ENCODE results near the gene DCAF15. TPM values are rescaled to one million over a fixed set of nuclear protein-coding genes. Genes with fewer than 3 reads are reported as not detected.
"Not testable (repeated sequence)": the region's sequence is repeated elsewhere in the genome, so short reads cannot be mapped to it uniquely, and the experiment has no call there.

DCAF15 gene
- total RNA-seq, 1 experiment from 2014 or later, result 43.0 TPM

DNA sequence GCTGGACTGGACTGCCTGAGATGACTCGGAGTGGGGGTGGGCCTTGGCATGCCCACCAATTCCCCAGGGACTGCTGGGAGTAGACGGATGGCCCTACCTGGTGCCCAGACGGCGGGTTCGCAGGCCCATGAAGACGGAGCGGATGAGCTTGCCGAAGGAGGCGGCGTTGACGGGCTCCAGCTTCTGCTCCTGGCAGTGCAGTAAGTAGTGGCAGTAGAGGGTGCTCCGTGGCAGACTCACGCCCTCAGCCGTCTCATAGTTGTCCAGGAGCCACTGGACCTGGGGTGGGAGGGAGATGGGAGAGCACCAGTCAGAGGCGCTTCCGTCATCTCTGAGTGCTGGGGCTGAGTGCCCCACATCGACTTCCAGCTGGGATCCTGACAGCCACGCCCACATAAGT, 17.6 kb downstream of the DCAF15 start:
- peaks cover 10% of the 10 kb centered on the region for H3K4me1 Mint-ChIP-seq (ENCODE audit: low read depth, unreplicated experiment)
- no peak overlapping the region for H3K4me3 Mint-ChIP-seq (ENCODE audit: unreplicated experiment)
- peaks cover 39% of the 10 kb centered on the region for H3K36me3 Mint-ChIP-seq (ENCODE audit: insufficient read depth, unreplicated experiment)
- intact Hi-C loops (cut with micrococcal nuclease; ENCODE audit: unreplicated experiment), result loop anchor here (10.0 kb wide), 1 partner anchor 105 kb away; the partner anchor contains the start of gene MISP3
- no TSS peak for BruUV-seq (replicated peaks)
- CTCF ChIA-PET, result no interaction called here
- TF ChIP-seq CTCF (IDR thresholded peaks at IDR 0.05; ENCODE audit: insufficient read depth in 1 of 2, low read depth in 1 of 2, low read length in 1 of 2, severe bottlenecking in 1 of 2, unreplicated experiment in 1 of 2), result no peak
- no peaks in the 10 kb centered on the region for H3K27me3 Mint-ChIP-seq (ENCODE audit: insufficient read depth, unreplicated experiment)
- H3K4me3 ChIP-seq (ENCODE audit: low read depth, low read length), result no peak overlapping the region
- peaks cover 2% of the 10 kb centered on the region; the same call in 1 of the 2 replicates for H3K36me3 ChIP-seq (ENCODE audit: control insufficient read depth, insufficient read depth, low read length)
- H3K27ac Mint-ChIP-seq (ENCODE audit: unreplicated experiment), result no peak overlapping the region
- H3K27me3 ChIP-seq (replicated peaks; ENCODE audit: control insufficient read depth, insufficient read depth, low read length), result no peaks in the 10 kb centered on the region
- no peaks in the 10 kb centered on the region for H3K9me3 ChIP-seq
- peaks cover 8% of the 10 kb centered on the region; the same call in 1 of the 2 replicates for H3K4me1 ChIP-seq
- no peak for DNase-seq
- POLR2A ChIA-PET, result no interaction called here
- H3K9me3 Mint-ChIP-seq (ENCODE audit: unreplicated experiment), result no peaks in the 10 kb centered on the region

DNA sequence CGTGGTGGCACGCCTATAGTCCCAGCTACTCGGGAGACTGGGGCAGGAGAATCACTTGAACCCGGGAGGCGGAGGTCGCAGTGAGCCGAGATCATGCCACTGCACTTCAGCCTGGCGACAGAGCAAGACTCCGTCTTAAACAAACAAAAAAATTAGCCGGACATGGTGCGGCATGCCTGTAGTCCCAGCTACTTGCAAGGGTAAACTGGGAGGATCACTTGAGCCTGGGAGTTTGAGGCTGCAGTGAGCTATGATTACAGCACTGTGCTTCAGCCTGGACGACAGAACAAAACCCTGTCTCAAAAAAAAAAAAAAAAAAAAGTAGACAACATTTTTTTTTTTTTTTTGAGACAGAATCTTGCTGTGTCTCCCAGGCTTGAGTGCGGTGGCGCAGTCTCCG, 19.6 kb downstream of the DCAF15 start:
- H3K4me1 ChIP-seq; H3K9me3 ChIP-seq; H3K4me3 Mint-ChIP-seq (ENCODE audit: unreplicated experiment); POLR2A ChIA-PET; H3K4me3 ChIP-seq (ENCODE audit: low read depth, low read length); BruUV-seq (replicated peaks); H3K27me3 Mint-ChIP-seq (ENCODE audit: insufficient read depth, unreplicated experiment); H3K27ac Mint-ChIP-seq (ENCODE audit: unreplicated experiment); DNase-seq; H3K9me3 Mint-ChIP-seq (ENCODE audit: unreplicated experiment); H3K36me3 ChIP-seq (ENCODE audit: control insufficient read depth, insufficient read depth, low read length); H3K27me3 ChIP-seq (replicated peaks; ENCODE audit: control insufficient read depth, insufficient read depth, low read length): not testable (repeated sequence)
- Mint-ChIP-seq H3K36me3 (ENCODE audit: insufficient read depth, unreplicated experiment) (peaks cover 45% of the 10 kb centered on the region), H3K4me1 (ENCODE audit: low read depth, unreplicated experiment) (peaks cover 10% of the 10 kb centered on the region)
- CTCF ChIA-PET, result interaction anchor here (0.7 kb wide), 1 partner anchor 61 kb away, joined by 4 read pairs; no protein-coding TSS in a partner anchor
- intact Hi-C loops (cut with micrococcal nuclease; ENCODE audit: unreplicated experiment), result loop anchor here (10.0 kb wide), 1 partner anchor 103 kb away; the partner anchor contains the start of gene MISP3

- Histone ChIP-seq H3K27me3 (replicated peaks; ENCODE audit: control insufficient read depth, insufficient read depth, low read length) (no peaks in the 10 kb centered on the region), H3K36me3 (ENCODE audit: control insufficient read depth, insufficient read depth, low read length) (peaks cover 2% of the 10 kb centered on the region), H3K9me3 (no peaks in the 10 kb centered on the region), H3K4me1 (peaks cover 8% of the 10 kb centered on the region; the same call in 1 of the 2 replicates), H3K4me3 (ENCODE audit: low read depth, low read length) (no peak overlapping the region)
- no TSS peak for BruUV-seq (replicated peaks)
- no peaks in the 10 kb centered on the region for H3K27me3 Mint-ChIP-seq (ENCODE audit: insufficient read depth, unreplicated experiment)
- H3K4me1 Mint-ChIP-seq (ENCODE audit: low read depth, unreplicated experiment), result peaks cover 10% of the 10 kb centered on the region
- intact Hi-C loops (cut with micrococcal nuclease; ENCODE audit: unreplicated experiment), result loop anchor here (10.0 kb wide), 1 partner anchor 102 kb away; the partner anchor contains the start of gene MISP3
- TF ChIP-seq CTCF (IDR thresholded peaks at IDR 0.05; ENCODE audit: insufficient read depth in 1 of 2, low read depth in 1 of 2, low read length in 1 of 2, severe bottlenecking in 1 of 2, unreplicated experiment in 1 of 2), result no peak
- no peaks in the 10 kb centered on the region for H3K9me3 Mint-ChIP-seq (ENCODE audit: unreplicated experiment)
- ChIA-PET CTCF (no interaction called here), POLR2A (no interaction called here)
- peaks cover 45% of the 10 kb centered on the region for H3K36me3 Mint-ChIP-seq (ENCODE audit: insufficient read depth, unreplicated experiment)
- no peak for DNase-seq
- no peak overlapping the region for H3K27ac Mint-ChIP-seq (ENCODE audit: unreplicated experiment)
- no peak overlapping the region for H3K4me3 Mint-ChIP-seq (ENCODE audit: unreplicated experiment)
Observed at GRCh38 chr19:13972368-13973155, 20.3 kb downstream of the DCAF15 start.

DNA sequence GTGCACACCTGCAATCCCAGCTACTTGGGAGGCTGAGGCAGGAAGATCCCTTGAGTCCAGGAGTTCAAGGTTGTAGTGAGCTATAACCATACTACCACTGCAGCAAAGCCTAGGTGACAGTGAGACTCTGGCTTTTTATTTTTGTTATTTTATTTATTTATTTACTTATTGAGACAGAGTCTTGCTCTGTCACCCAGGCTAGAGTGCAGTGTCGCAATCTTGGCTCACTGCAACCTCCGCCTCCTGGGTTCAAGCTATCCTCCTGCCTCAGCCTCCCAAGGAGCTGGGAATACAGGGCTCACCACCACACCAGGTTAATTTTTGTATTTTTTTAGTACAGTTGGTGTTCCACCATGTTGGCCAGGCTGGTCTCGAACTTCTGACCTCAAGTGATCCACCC, 21.2 kb downstream of the DCAF15 start:
- H3K4me3 Mint-ChIP-seq (ENCODE audit: unreplicated experiment); H3K27ac Mint-ChIP-seq (ENCODE audit: unreplicated experiment); BruUV-seq (replicated peaks); H3K36me3 ChIP-seq (ENCODE audit: control insufficient read depth, insufficient read depth, low read length); H3K9me3 ChIP-seq; H3K4me3 ChIP-seq (ENCODE audit: low read depth, low read length); CTCF ChIA-PET; H3K27me3 Mint-ChIP-seq (ENCODE audit: insufficient read depth, unreplicated experiment); H3K9me3 Mint-ChIP-seq (ENCODE audit: unreplicated experiment); DNase-seq; POLR2A ChIA-PET; H3K27me3 ChIP-seq (replicated peaks; ENCODE audit: control insufficient read depth, insufficient read depth, low read length): not testable (repeated sequence)
- H3K4me1 Mint-ChIP-seq (ENCODE audit: low read depth, unreplicated experiment), result peaks cover 10% of the 10 kb centered on the region
- H3K4me1 ChIP-seq, result peaks cover 13% of the 10 kb centered on the region; the same call in 1 of the 2 replicates
- intact Hi-C loops (cut with micrococcal nuclease; ENCODE audit: unreplicated experiment), result loop anchor here (10.0 kb wide), 1 partner anchor 101 kb away; the partner anchor contains the start of gene MISP3
- H3K36me3 Mint-ChIP-seq (ENCODE audit: insufficient read depth, unreplicated experiment), result peaks cover 52% of the 10 kb centered on the region

All from Caco-2 (cell line).